K562 (cell line): Measurements from ENCODE around the gene SAMM50. TPM values are rescaled to one million over a fixed set of nuclear protein-coding genes. Genes with fewer than 3 reads are reported as not detected.
A peak's percentile ranks its signal among the peaks of the same experiment; 100 is the strongest.

Source experiments
- CHD1 ChIP-seq: fragments of 200-600 bp; sonication (generic); IDR thresholded peaks from one replicate; pipeline ENCODE4 v1.6.1; 2012; ENCODE audit warnings: mild to moderate bottlenecking, moderate library complexity, low read length, inconsistent platforms
- ESRRA ChIP-seq: fragments of 450-650 bp; IDR thresholded peaks from 2 replicates; pipeline ENCODE4 v1.6.1; 2014; ENCODE audit warnings: low read depth, mild to moderate bottlenecking, moderate library complexity, borderline replicate concordance
- ETV5 ChIP-seq: sonication (generic); formaldehyde crosslinking; IDR thresholded peaks from 2 replicates; pipeline ENCODE4 v1.4.0; 2020; ENCODE audit warnings: low read depth, mild to moderate bottlenecking, missing genetic modification reagents
- HDAC8 ChIP-seq: fragments of 450-650 bp; IDR thresholded peaks from 2 replicates; pipeline ENCODE4 v1.6.1; 2016; ENCODE audit warnings: mild to moderate bottlenecking, missing genetic modification characterization, moderate library complexity, missing compliant biosample characterization
- HOXB6 ChIP-seq: fragments of 250-450 bp; sonication (Bioruptor Pico); IDR thresholded peaks from 2 replicates; pipeline ENCODE4 v1.5.1; 2022; ENCODE audit warnings: mild to moderate bottlenecking, borderline replicate concordance
- PRMT5 ChIP-seq: sonication (generic); formaldehyde crosslinking; IDR thresholded peaks from 2 replicates; pipeline ENCODE4 v1.5.0; 2020; ENCODE audit warnings: missing genetic modification reagents
- PRPF4 ChIP-seq: fragments of 200-400 bp; formaldehyde crosslinking; IDR thresholded peaks from one replicate; pipeline ENCODE4 v1.6.1; 2017; ENCODE audit warnings: low read length, low read depth, mild to moderate bottlenecking; ENCODE audit not compliant: insufficient read depth, poor library complexity, severe bottlenecking
- ZKSCAN3 ChIP-seq: fragments of 250-450 bp; sonication (Bioruptor Pico); IDR thresholded peaks from 2 replicates; pipeline ENCODE4 v1.4.0; 2020
- ZNF197 ChIP-seq: fragments of 200-800 bp; sonication (Bioruptor generic); IDR thresholded peaks from 2 replicates; pipeline ENCODE4 v1.6.1; 2016; ENCODE audit warnings: low read depth, missing genetic modification characterization, missing compliant biosample characterization
- ZNF324 ChIP-seq: fragments of 250-450 bp; sonication (Bioruptor Pico); IDR thresholded peaks from 2 replicates; pipeline ENCODE4 v1.4.0; 2020; ENCODE audit warnings: mild to moderate bottlenecking
- ZNF766 ChIP-seq: fragments of 200-800 bp; sonication (Bioruptor generic); conservative IDR thresholded peaks from 2 replicates; pipeline ENCODE4 v1.6.1; 2016; ENCODE audit warnings: missing genetic modification characterization, missing compliant biosample characterization
- polyA plus RNA-seq, 8 experiments: library from polyadenylated mRNA; depleted of rRNA in 4 of 8; stranded (reverse) in 5 of 8; unstranded in 3 of 8; fragments of >200 nt; fragmentation: Nextera tagmentation in 2 of 8; fragmentation: Illumina TruSeq in 1 of 8; extraction: Ambion mirVana in 2 of 8; extraction: Trizol in 1 of 8; gene quantifications; 2 replicates each; pipeline versions ENCODE4 v1.2.1 to v1.2.3, GENCODE V29; 2011 to 2014; ENCODE audit warnings: inconsistent platforms in 1 of 8, missing spikeins in 1 of 8
- total RNA-seq, 7 experiments: library from RNA; depleted of rRNA in 6 of 7; stranded (reverse); fragments of >200 nt in 6 of 7; fragmentation: Illumina TruSeq in 2 of 7; extraction: Trizol in 2 of 7; gene quantifications; 2 replicates each; pipeline versions ENCODE4 v1.2.1 to v1.2.3, GENCODE V29; 2011 to 2021; ENCODE audit warnings: low replicate concordance in 1 of 7
- TF ChIP-seq, protein P1 (sequence below), 2 experiments: fragments of 450-650 bp; IDR thresholded peaks; 2 replicates each; pipeline ENCODE4 v1.6.1; 2016; ENCODE audit warnings: mild to moderate bottlenecking in 2 of 2, borderline replicate concordance in 1 of 2, low read depth in 1 of 2, moderate library complexity in 1 of 2
- TF ChIP-seq, protein P2 (sequence below): fragments of 450-650 bp; IDR thresholded peaks from 2 replicates; pipeline ENCODE4 v1.6.1; 2017; ENCODE audit warnings: mild to moderate bottlenecking, moderate library complexity
- TF ChIP-seq, protein P3 (sequence below): fragments of 450-650 bp; formaldehyde crosslinking; IDR thresholded peaks from 2 replicates; pipeline ENCODE4 v1.4.0; 2022; ENCODE audit warnings: missing genetic modification characterization

Gene SAMM50
- total and polyA plus RNA-seq, 9 of the 15 experiments (the other 6 are each of a cell fraction or from before 2014, with no cell fraction given): 14.6 to 49.3 (median 38.1) TPM

DNA sequence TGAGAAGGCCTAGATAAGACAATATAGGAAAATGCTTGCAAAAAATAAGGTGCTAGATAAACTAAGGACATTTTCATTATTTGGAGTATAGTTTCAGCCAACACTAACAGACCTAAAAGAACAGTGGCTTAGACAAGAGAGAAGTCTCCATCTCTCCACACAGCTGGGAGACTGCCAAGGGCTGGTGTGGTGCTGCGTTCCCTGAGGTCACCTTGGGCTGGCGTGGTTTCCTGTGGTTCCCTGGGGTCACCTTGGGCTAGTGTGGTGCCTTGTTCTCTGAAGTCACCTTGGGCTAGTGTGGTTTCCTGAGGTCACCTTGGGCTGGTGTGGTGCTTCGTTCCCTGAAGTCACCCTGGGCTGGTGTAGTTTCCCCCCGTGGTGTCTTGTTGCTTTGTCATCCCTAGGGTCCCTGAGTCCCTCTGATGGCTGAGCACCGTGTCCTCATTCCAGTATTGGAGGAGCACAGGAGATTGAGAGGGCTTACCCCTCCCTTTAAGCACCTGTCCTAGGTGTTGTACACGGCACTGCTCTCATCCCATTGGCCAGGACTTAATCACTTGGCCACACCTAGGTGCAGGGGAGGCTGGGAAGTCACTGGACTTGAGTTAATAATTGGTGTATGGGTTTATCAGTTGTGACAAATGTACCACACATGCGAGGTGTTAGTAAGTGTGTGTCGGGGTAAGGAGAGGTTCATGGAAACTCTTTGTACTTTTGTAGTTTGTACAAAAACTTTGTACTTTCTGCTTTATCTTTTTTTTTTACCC lies 14.9 kb downstream of the SAMM50 start (continued):
- TF ChIP-seq, protein P1, sequence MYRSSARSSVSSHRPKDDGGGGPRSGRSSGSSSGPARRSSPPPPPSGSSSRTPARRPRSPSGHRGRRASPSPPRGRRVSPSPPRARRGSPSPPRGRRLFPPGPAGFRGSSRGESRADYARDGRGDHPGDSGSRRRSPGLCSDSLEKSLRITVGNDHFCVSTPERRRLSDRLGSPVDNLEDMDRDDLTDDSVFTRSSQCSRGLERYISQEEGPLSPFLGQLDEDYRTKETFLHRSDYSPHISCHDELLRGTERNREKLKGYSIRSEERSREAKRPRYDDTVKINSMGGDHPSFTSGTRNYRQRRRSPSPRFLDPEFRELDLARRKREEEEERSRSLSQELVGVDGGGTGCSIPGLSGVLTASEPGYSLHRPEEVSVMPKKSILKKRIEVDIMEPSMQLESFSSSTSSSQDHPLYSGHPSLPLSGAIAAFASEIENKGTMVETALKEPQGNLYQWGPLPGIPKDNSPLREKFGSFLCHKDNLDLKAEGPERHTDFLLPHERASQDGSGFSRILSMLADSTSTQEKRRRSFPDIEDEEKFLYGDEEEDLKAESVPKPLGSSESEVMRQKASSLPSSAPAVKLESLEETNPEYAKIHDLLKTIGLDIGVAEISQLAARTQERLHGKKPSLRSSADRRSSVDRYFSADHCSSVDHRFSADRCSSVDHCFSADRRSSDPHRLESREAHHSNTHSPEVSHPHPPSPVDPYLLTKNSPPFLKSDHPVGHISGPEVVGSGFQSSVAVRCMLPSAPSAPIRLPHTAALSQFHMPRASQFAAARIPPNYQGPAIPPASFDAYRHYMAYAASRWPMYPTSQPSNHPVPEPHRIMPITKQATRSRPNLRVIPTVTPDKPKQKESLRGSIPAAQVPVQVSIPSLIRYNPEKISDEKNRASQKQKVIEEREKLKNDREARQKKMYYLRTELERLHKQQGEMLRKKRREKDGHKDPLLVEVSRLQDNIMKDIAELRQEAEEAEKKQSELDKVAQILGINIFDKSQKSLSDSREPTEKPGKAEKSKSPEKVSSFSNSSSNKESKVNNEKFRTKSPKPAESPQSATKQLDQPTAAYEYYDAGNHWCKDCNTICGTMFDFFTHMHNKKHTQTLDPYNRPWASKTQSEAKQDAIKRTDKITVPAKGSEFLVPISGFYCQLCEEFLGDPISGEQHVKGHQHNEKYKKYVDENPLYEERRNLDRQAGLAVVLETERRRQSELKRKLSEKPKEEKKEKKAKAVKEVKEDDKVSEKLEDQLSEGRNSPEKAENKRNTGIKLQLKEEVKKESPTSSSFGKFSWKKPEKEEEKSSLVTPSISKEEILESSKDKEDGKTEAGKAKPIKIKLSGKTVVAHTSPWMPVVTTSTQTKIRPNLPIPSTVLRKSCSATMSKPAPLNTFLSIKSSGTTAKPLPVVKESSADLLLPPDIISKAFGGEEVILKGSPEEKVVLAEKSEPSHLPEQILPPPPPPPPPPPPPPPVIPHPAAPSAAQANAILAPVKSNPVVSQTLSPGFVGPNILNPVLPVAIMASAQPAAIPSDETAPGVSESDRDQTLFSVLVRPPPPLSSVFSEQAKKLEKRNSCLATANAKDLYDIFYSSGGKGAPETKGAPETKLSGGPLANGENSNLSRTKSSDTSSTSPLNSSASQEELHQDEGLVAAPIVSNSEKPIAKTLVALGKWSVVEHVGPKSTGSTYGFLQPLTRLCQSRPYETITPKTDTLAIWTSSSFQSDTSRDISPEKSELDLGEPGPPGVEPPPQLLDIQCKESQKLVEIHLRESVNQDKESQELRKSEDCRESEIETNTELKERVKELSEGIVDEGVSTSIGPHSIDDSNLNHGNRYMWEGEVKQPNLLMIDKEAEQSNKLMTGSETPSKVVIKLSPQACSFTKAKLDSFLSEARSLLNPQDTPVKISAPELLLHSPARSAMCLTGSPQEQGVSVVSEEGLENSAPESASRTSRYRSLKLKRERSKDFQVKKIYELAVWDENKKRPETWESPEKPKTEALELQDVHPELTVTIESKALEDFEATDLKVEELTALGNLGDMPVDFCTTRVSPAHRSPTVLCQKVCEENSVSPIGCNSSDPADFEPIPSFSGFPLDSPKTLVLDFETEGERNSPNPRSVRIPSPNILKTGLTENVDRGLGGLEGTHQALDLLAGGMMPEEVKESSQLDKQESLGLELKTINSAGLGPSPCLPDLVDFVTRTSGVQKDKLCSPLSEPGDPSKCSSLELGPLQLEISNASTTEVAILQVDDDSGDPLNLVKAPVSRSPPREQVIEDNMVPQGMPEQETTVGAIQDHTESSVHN (IDR thresholded peaks at IDR 0.05; ENCODE audit: borderline replicate concordance in 1 of 2, low read depth in 1 of 2): no peak
- TF ChIP-seq, protein P2, sequence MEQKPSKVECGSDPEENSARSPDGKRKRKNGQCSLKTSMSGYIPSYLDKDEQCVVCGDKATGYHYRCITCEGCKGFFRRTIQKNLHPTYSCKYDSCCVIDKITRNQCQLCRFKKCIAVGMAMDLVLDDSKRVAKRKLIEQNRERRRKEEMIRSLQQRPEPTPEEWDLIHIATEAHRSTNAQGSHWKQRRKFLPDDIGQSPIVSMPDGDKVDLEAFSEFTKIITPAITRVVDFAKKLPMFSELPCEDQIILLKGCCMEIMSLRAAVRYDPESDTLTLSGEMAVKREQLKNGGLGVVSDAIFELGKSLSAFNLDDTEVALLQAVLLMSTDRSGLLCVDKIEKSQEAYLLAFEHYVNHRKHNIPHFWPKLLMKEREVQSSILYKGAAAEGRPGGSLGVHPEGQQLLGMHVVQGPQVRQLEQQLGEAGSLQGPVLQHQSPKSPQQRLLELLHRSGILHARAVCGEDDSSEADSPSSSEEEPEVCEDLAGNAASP: no peak
- TF ChIP-seq PRMT5 (no peak), HOXB6 (CRISPR knock-in tag) (no peak), ETV5 (CRISPR knock-in tag) (no peak), CHD1 (no peak), ZNF766 (CRISPR knock-in tag) (peak; percentile 68; the same call in 1 of the 2 replicates), ZNF324 (CRISPR knock-in tag) (no peak), ZKSCAN3 (CRISPR knock-in tag) (no peak), ZNF197 (CRISPR knock-in tag) (0 out of 2 replicates have a peak, but pooled peaks have one; percentile 20), HDAC8 (tag) (no peak), PRPF4 (no peak), ESRRA (peak; percentile 98)
- TF ChIP-seq, protein P3, sequence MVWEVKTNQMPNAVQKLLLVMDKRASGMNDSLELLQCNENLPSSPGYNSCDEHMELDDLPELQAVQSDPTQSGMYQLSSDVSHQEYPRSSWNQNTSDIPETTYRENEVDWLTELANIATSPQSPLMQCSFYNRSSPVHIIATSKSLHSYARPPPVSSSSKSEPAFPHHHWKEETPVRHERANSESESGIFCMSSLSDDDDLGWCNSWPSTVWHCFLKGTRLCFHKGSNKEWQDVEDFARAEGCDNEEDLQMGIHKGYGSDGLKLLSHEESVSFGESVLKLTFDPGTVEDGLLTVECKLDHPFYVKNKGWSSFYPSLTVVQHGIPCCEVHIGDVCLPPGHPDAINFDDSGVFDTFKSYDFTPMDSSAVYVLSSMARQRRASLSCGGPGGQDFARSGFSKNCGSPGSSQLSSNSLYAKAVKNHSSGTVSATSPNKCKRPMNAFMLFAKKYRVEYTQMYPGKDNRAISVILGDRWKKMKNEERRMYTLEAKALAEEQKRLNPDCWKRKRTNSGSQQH: no peak
